Colonic mucosa (tissue), 4 donors: ENCODE measurements around the gene KLHL6. TPM values are rescaled to one million over a fixed set of nuclear protein-coding genes. Genes with fewer than 3 reads are reported as not detected.
"Not testable (repeated sequence)": the region's sequence is repeated elsewhere in the genome, so short reads cannot be mapped to it uniquely, and the experiment has no call there.

ENCODE experiments used
- DNase-seq: peaks from one replicate; pipeline ENCODE4 v3.0.0-alpha.2; 2020
- H3K27ac ChIP-seq: fragments of 200-600 bp; one replicate; pipeline ENCODE4 v1.8.0; 2021
- H3K27me3 ChIP-seq: fragments of 200-600 bp; one replicate; pipeline ENCODE4 v1.8.0; 2021
- H3K36me3 ChIP-seq: fragments of 200-600 bp; one replicate; pipeline ENCODE4 v1.8.0; 2021
- H3K4me1 ChIP-seq: fragments of 200-600 bp; one replicate; pipeline ENCODE4 v1.8.0; 2021; ENCODE audit warnings: mild to moderate bottlenecking
- H3K4me3 ChIP-seq: fragments of 200-600 bp; one replicate; pipeline ENCODE4 v1.8.0; 2021
- H3K9ac ChIP-seq, 2 donors: one replicate each; pipeline ENCODE4 v1.7.0; 2013; ENCODE audit warnings: control low read depth in 2 of 2, low read depth in 2 of 2, low read length in 2 of 2
- H3K9me3 ChIP-seq: fragments of 200-600 bp; one replicate; pipeline ENCODE4 v1.8.0; 2021
- CTCF ChIP-seq: fragments of 200-600 bp; IDR thresholded peaks from one replicate; pipeline ENCODE4 v1.8.0; 2022; ENCODE audit warnings: antibody characterized with exemption, mild to moderate bottlenecking
- intact Hi-C: fragments of 100-400 bp; cut with DNase I; formaldehyde crosslinking; loops from one replicate; pipeline ENCODE4 v1.14.1; 2022
- total RNA-seq, 2 donors: library from RNA; stranded (reverse); fragmentation: NEBNext Ultra II Directional in 1 of 2; extraction: Animal tissue kit (Norgen Biotek cat#: 25700) in 1 of 2; gene quantifications; one replicate each; pipeline ENCODE4 v1.2.1, GENCODE V29; 2021
- donor health status: healthy.
- donor health status: DM: no; HTN: no; CAD: no.
- donor health status: DM: no; HTN: no; CAD: no.

KLHL6 gene
- total RNA-seq, 2 donors from 2014 or later = 2.0 to 2.1 TPM

GRCh38 chr3:183484431-183485075 lies 71.0 kb downstream of the KLHL6 start:
- no peak for DNase-seq
- H3K36me3 ChIP-seq = no peaks in the 10 kb centered on the region
- H3K27ac ChIP-seq = no peak overlapping the region
- H3K4me1 ChIP-seq = no peaks in the 10 kb centered on the region
- no peak overlapping the region for H3K4me3 ChIP-seq
- no peaks in the 10 kb centered on the region for H3K9me3 ChIP-seq
- H3K27me3 ChIP-seq = no peaks in the 10 kb centered on the region
- no peak overlapping the region for H3K9ac ChIP-seq
- no peak for TF ChIP-seq CTCF
- intact Hi-C loops = no loop called here

- H3K9me3 ChIP-seq = no peaks in the 10 kb centered on the region
- no peak for TF ChIP-seq CTCF
- no peak overlapping the region for H3K27ac ChIP-seq
- intact Hi-C loops = no loop called here
- DNase-seq = no peak
- no peaks in the 10 kb centered on the region for H3K36me3 ChIP-seq
- H3K9ac ChIP-seq = no peak overlapping the region
- H3K27me3 ChIP-seq = no peaks in the 10 kb centered on the region
- H3K4me1 ChIP-seq = no peaks in the 10 kb centered on the region
- no peak overlapping the region for H3K4me3 ChIP-seq
These were observed 73.9 kb downstream of the KLHL6 start for GRCh38 chr3:183481582-183481981.

GRCh38 chr3:183478501-183478900 lies 77.0 kb downstream of the KLHL6 start:
- Histone ChIP-seq H3K27me3 (no peaks in the 10 kb centered on the region), H3K9ac (no peak overlapping the region), H3K4me1 (no peaks in the 10 kb centered on the region), H3K4me3 (no peak overlapping the region), H3K27ac (no peak overlapping the region), H3K36me3 (no peaks in the 10 kb centered on the region), H3K9me3 (no peaks in the 10 kb centered on the region)
- no peak for DNase-seq
- no peak for TF ChIP-seq CTCF
- intact Hi-C loops = no loop called here

GRCh38 chr3:183477801-183478456 lies 77.6 kb downstream of the KLHL6 start:
- intact Hi-C loops = no loop called here
- Histone ChIP-seq H3K36me3 (no peaks in the 10 kb centered on the region), H3K4me3 (no peak overlapping the region), H3K9me3 (no peaks in the 10 kb centered on the region), H3K4me1 (no peaks in the 10 kb centered on the region), H3K9ac (no peak overlapping the region), H3K27ac (no peak overlapping the region), H3K27me3 (no peaks in the 10 kb centered on the region)
- no peak for DNase-seq
- no peak for TF ChIP-seq CTCF

GRCh38 chr3:183475764-183476162 lies 79.7 kb downstream of the KLHL6 start:
- H3K27ac ChIP-seq, DNase-seq, H3K4me3 ChIP-seq, H3K9ac ChIP-seq, H3K9me3 ChIP-seq, H3K36me3 ChIP-seq, H3K4me1 ChIP-seq, H3K27me3 ChIP-seq, intact Hi-C loops: not testable (repeated sequence)
